Measurements from ENCODE around the gene BCL11A.

The BCL11A gene

GRCh38 chr2:60415814-60416213 lies 137.6 kb downstream of the BCL11A start:
- no peaks in the 10 kb centered on the region for H3K27me3 ChIP-seq (ENCODE audit: insufficient read depth, low read depth)
- H3K79me2 ChIP-seq (ENCODE audit: insufficient read depth, low read depth): no peaks in the 10 kb centered on the region
- no peak overlapping the region for H3K27ac ChIP-seq
- H3K4me3 ChIP-seq (IDR thresholded peaks at IDR 0.05; ENCODE audit: insufficient read depth, low read depth, low read length): no peak overlapping the region
- H2AFZ ChIP-seq (ENCODE audit: low read depth): no peak overlapping the region
- no peak overlapping the region for H3K4me2 ChIP-seq
- no peak for TF ChIP-seq CTCF (conservative IDR thresholded peaks at IDR 0.05; ENCODE audit: low read depth, low read length)
- H4K20me1 ChIP-seq (ENCODE audit: insufficient read depth): no peaks in the 10 kb centered on the region
- no peaks in the 10 kb centered on the region for H3K36me3 ChIP-seq (ENCODE audit: insufficient read depth)
- no peaks in the 10 kb centered on the region for H3K4me1 ChIP-seq (ENCODE audit: low read depth, poor library complexity, severe bottlenecking)
- no peak overlapping the region for H3K9ac ChIP-seq

DNA sequence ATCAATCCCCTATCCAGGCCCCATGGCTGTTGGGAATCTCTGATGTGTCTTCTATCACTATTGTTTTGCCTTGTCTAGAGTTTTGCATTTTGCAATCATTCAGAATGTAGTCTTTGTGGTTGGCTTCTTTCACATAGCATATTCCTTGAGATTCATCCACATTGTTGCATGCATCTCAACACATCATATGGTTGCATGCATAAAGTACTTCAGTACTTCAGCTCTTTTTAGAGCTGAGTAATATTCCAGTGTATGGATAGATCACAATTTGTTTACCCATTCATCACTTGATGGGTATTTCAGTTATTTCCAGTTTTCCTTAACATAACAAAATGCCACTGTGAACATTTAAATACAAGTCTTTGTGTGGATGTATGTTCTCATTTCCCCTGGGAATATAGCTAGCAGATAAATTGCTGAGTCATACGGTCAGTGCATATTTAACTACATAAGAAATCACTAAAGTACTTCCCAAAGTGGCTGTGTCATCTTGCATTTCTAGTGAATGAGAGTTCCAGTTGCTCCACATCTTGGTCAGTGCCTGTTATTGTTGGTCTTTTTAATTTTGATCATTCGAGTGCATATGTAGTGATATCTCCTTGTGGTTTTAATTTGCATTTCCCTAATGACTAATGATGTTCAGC lies 138.8 kb downstream of the BCL11A start:
- Histone ChIP-seq H3K9ac (no peak overlapping the region), H3K27me3 (ENCODE audit: insufficient read depth, low read depth) (no peaks in the 10 kb centered on the region), H4K20me1 (ENCODE audit: insufficient read depth) (no peaks in the 10 kb centered on the region), H3K36me3 (ENCODE audit: insufficient read depth) (no peaks in the 10 kb centered on the region), H3K4me3 (IDR thresholded peaks at IDR 0.05; ENCODE audit: insufficient read depth, low read depth, low read length) (no peak overlapping the region), H3K27ac (no peak overlapping the region), H3K4me2 (no peak overlapping the region), H3K79me2 (ENCODE audit: insufficient read depth, low read depth) (no peaks in the 10 kb centered on the region), H3K4me1 (ENCODE audit: low read depth, poor library complexity, severe bottlenecking) (no peaks in the 10 kb centered on the region), H2AFZ (ENCODE audit: low read depth) (no peak overlapping the region)
- TF ChIP-seq CTCF (conservative IDR thresholded peaks at IDR 0.05; ENCODE audit: low read depth, low read length): no peak

- no peak overlapping the region for H2AFZ ChIP-seq (ENCODE audit: low read depth)
- no peaks in the 10 kb centered on the region for H3K36me3 ChIP-seq (ENCODE audit: insufficient read depth)
- H3K27me3 ChIP-seq (ENCODE audit: insufficient read depth, low read depth): no peaks in the 10 kb centered on the region
- H3K4me2 ChIP-seq: no peak overlapping the region
- H3K9ac ChIP-seq: no peak overlapping the region
- no peak overlapping the region for H3K4me3 ChIP-seq (IDR thresholded peaks at IDR 0.05; ENCODE audit: insufficient read depth, low read depth, low read length)
- no peak for TF ChIP-seq CTCF (conservative IDR thresholded peaks at IDR 0.05; ENCODE audit: low read depth, low read length)
- H3K27ac ChIP-seq: no peak overlapping the region
- H3K79me2 ChIP-seq (ENCODE audit: insufficient read depth, low read depth): no peaks in the 10 kb centered on the region
- no peaks in the 10 kb centered on the region for H4K20me1 ChIP-seq (ENCODE audit: insufficient read depth)
- H3K4me1 ChIP-seq (ENCODE audit: low read depth, poor library complexity, severe bottlenecking): no peaks in the 10 kb centered on the region
Observed at GRCh38 chr2:60413814-60414168, 139.7 kb downstream of the BCL11A start.

GRCh38 chr2:60413069-60413813 lies 140.2 kb downstream of the BCL11A start:
- Histone ChIP-seq H3K4me1 (ENCODE audit: low read depth, poor library complexity, severe bottlenecking) (no peaks in the 10 kb centered on the region), H3K27ac (no peak overlapping the region), H3K4me3 (IDR thresholded peaks at IDR 0.05; ENCODE audit: insufficient read depth, low read depth, low read length) (no peak overlapping the region), H2AFZ (ENCODE audit: low read depth) (no peak overlapping the region), H3K79me2 (ENCODE audit: insufficient read depth, low read depth) (no peaks in the 10 kb centered on the region), H3K36me3 (ENCODE audit: insufficient read depth) (no peaks in the 10 kb centered on the region), H3K9ac (no peak overlapping the region), H4K20me1 (ENCODE audit: insufficient read depth) (no peaks in the 10 kb centered on the region), H3K27me3 (ENCODE audit: insufficient read depth, low read depth) (no peaks in the 10 kb centered on the region), H3K4me2 (no peak overlapping the region)
- no peak for TF ChIP-seq CTCF (conservative IDR thresholded peaks at IDR 0.05; ENCODE audit: low read depth, low read length)

All from KMS-11 (cell line).